ENCODE results near the gene PAX9. TPM values are rescaled to one million over a fixed set of nuclear protein-coding genes. Genes with fewer than 3 reads are reported as not detected.

Gene PAX9
- total and polyA plus RNA-seq, 2 of the 13 experiments (the other 11 are each of a cell fraction or from before 2014, with no cell fraction given), result 0.03 TPM; not detected in 1

- H3K36me3 ChIP-seq (replicated peaks in 1 of 2; ENCODE audit: control insufficient read depth in 1 of 2, insufficient read depth in 2 of 2, low read length in 2 of 2), result no peaks in the 10 kb centered on the region
- H3K4me1 ChIP-seq (ENCODE audit: insufficient read depth, low read length), result peaks cover 12% of the 10 kb centered on the region
- FAIRE-seq (no peak), DNase-seq (ENCODE audit: low spot score) (no peak), ATAC-seq (peak; percentile 33)
- WGBS (ENCODE audit: low lambda C conversion rate), result 42% methylated on average over 34 of the region's 34 CpGs
- BruUV-seq (replicated peaks), result no TSS peak
- ChIA-PET CTCF (ENCODE audit: low intra/inter-chr PET ratio, low total read pairs) (interaction anchor here (0.7 to 4.2 kb wide), 3 partner anchors 100 to 503 kb away, joined by 5 to 39 read pairs (median 19); no protein-coding TSS in a partner anchor), POLR2A (no interaction called here)
- H3K9ac ChIP-seq (ENCODE audit: insufficient read depth, low read depth, low read length), result no peak overlapping the region
- intact Hi-C loops (cut with micrococcal nuclease; ENCODE audit: unreplicated experiment) (loop anchor here (5.0 kb wide), 1 partner anchor 390 kb away; no protein-coding TSS in a partner anchor), in situ Hi-C loops (cut with HindIII; ENCODE audit: extremely low pct_ligation_motif_present, low pct_unique_long_range_greater_than_20kb) (loop anchor here (5.0 kb wide), 2 partner anchors 290 to 505 kb away; no protein-coding TSS in a partner anchor)
- H3K27ac ChIP-seq (ENCODE audit: extremely low read length, insufficient read depth, low read length), result no peak overlapping the region
- H3K27me3 ChIP-seq (ENCODE audit: control insufficient read depth in 1 of 2, insufficient read depth in 2 of 2, low read length in 2 of 2), result peaks cover 12 to 44% of the 10 kb centered on the region in 2 experiments
- H3K4me3 ChIP-seq (replicated peaks in 1 of 3; ENCODE audit: insufficient read depth in 1 of 3, low read depth in 2 of 3, low read length in 3 of 3), result peak overlapping the region in 1 of 3 experiments; percentile 68; a peak in 2 of 6 replicates
- H3K79me2 ChIP-seq (ENCODE audit: insufficient read depth, low read length), result no peaks in the 10 kb centered on the region
- H2AFZ ChIP-seq (ENCODE audit: low read length), result no peak overlapping the region
- no peaks in the 10 kb centered on the region for H4K20me1 ChIP-seq (ENCODE audit: insufficient read depth, low read length)
- H3K4me2 ChIP-seq (ENCODE audit: low read depth, low read length), result peak overlapping the region; percentile 73
- no peaks in the 10 kb centered on the region for H3K9me3 ChIP-seq (ENCODE audit: low read length)
- TF ChIP-seq ZNF234 (CRISPR knock-in tag; conservative IDR thresholded peaks at IDR 0.05) (peak; percentile 66; the same call in 1 of the 2 replicates), DNMT1 (CRISPR knock-in tag; IDR thresholded peaks at IDR 0.05) (no peak), SALL1 (CRISPR knock-in tag; IDR thresholded peaks at IDR 0.05) (no peak), MZF1 (CRISPR knock-in tag; IDR thresholded peaks at IDR 0.05; ENCODE audit: borderline replicate concordance) (no peak), RNF219 (CRISPR knock-in tag; IDR thresholded peaks at IDR 0.05) (no peak), KIAA2018 (CRISPR knock-in tag; IDR thresholded peaks at IDR 0.05; ENCODE audit: borderline replicate concordance) (0 out of 2 replicates have a peak, but pooled peaks have one; percentile 24), ZNF567 (CRISPR knock-in tag; IDR thresholded peaks at IDR 0.05; ENCODE audit: borderline replicate concordance) (0 out of 2 replicates have a peak, but pooled peaks have one; percentile 9), ZFX (CRISPR knock-in tag; IDR thresholded peaks at IDR 0.05; ENCODE audit: low read depth) (no peak), ZSCAN20 (CRISPR knock-in tag; IDR thresholded peaks at IDR 0.05; ENCODE audit: borderline replicate concordance) (0 out of 2 replicates have a peak, but pooled peaks have one; percentile 42), MED13 (CRISPR knock-in tag; IDR thresholded peaks at IDR 0.05) (peak; percentile 79; the same call in 1 of the 2 replicates), RBAK (CRISPR knock-in tag; IDR thresholded peaks at IDR 0.05) (no peak), ZNF773 (CRISPR knock-in tag; IDR thresholded peaks at IDR 0.05; ENCODE audit: borderline replicate concordance) (0 out of 2 replicates have a peak, but pooled peaks have one; percentile 13)
Measured at GRCh38 chr14:36647417-36647823, 14.2 kb upstream of the PAX9 start.

Measured in HepG2 (cell line).